ACC112 (cell line): ENCODE results near the gene MAD1L1.

Experiments used
- H2AFZ ChIP-seq: fragments of 200-600 bp; sonication (generic); one replicate; pipeline ENCODE4 v1.6.0; 2017; ENCODE audit warnings: antibody characterized with exemption, low read length; ENCODE audit not compliant: unreplicated experiment
- H3K27ac ChIP-seq: fragments of 200-600 bp; sonication (generic); 2 replicates; pipeline ENCODE4 v1.5.1; 2014; ENCODE audit warnings: low read depth, mild to moderate bottlenecking, antibody characterized with exemption, low read length, moderate library complexity
- H3K27me3 ChIP-seq: fragments of 200-600 bp; sonication (generic); 2 replicates; pipeline ENCODE4 v1.6.1; 2014; ENCODE audit warnings: mild to moderate bottlenecking, antibody characterized with exemption, low read length, moderate library complexity, mixed read lengths; ENCODE audit not compliant: insufficient read depth
- H3K36me3 ChIP-seq: fragments of 200-600 bp; sonication (generic); 2 replicates; pipeline ENCODE4 v1.6.1; 2016; ENCODE audit warnings: mild to moderate bottlenecking, antibody characterized with exemption, low read length, moderate library complexity, mixed read lengths; ENCODE audit not compliant: insufficient read depth
- H3K4me1 ChIP-seq: fragments of 200-600 bp; sonication (generic); one replicate; pipeline ENCODE4 v1.6.1; 2016; ENCODE audit warnings: low read length, mixed read lengths; ENCODE audit not compliant: insufficient read depth, unreplicated experiment, control insufficient read depth
- H3K4me3 ChIP-seq: fragments of 200-600 bp; sonication (generic); 2 replicates; pipeline ENCODE4 v1.5.1; 2014; ENCODE audit warnings: mild to moderate bottlenecking, low read depth, low read length
- H3K79me2 ChIP-seq: fragments of 200-600 bp; sonication (generic); one replicate; pipeline ENCODE4 v1.6.0; 2016; ENCODE audit warnings: low read length; ENCODE audit not compliant: control insufficient read depth, unreplicated experiment, insufficient read depth

The MAD1L1 gene

GRCh38 chr7:1787241-1787640 lies 445.5 kb downstream of the MAD1L1 start:
- Histone ChIP-seq H2AFZ (no peak overlapping the region), H3K4me1 (no peaks in the 10 kb centered on the region), H3K79me2 (no peaks in the 10 kb centered on the region), H3K27ac (no peak overlapping the region), H3K27me3 (no peaks in the 10 kb centered on the region), H3K4me3 (no peak overlapping the region), H3K36me3 (no peaks in the 10 kb centered on the region)

- Histone ChIP-seq H3K27me3 (no peaks in the 10 kb centered on the region), H3K79me2 (no peaks in the 10 kb centered on the region), H3K4me1 (no peaks in the 10 kb centered on the region), H3K36me3 (no peaks in the 10 kb centered on the region), H3K27ac (no peak overlapping the region), H2AFZ (no peak overlapping the region), H3K4me3 (no peak overlapping the region)
Measured at GRCh38 chr7:1785839-1786238, 446.9 kb downstream of the MAD1L1 start.

GRCh38 chr7:1781369-1781768 lies 451.4 kb downstream of the MAD1L1 start:
- H3K4me1 ChIP-seq, result no peaks in the 10 kb centered on the region
- H3K4me3 ChIP-seq, result no peak overlapping the region
- peaks cover 7% of the 10 kb centered on the region; the same call in 1 of the 2 replicates for H3K27me3 ChIP-seq
- H3K79me2 ChIP-seq, result no peaks in the 10 kb centered on the region
- no peak overlapping the region for H2AFZ ChIP-seq
- no peaks in the 10 kb centered on the region for H3K36me3 ChIP-seq
- H3K27ac ChIP-seq, result no peak overlapping the region

GRCh38 chr7:1779445-1779844 lies 453.3 kb downstream of the MAD1L1 start:
- H3K36me3 ChIP-seq, result no peaks in the 10 kb centered on the region
- H3K4me1 ChIP-seq, result no peaks in the 10 kb centered on the region
- H2AFZ ChIP-seq, result no peak overlapping the region
- H3K79me2 ChIP-seq, result no peaks in the 10 kb centered on the region
- no peak overlapping the region for H3K27ac ChIP-seq
- peaks cover 12% of the 10 kb centered on the region for H3K27me3 ChIP-seq
- H3K4me3 ChIP-seq, result no peak overlapping the region

- H3K27me3 ChIP-seq, result peaks cover 12% of the 10 kb centered on the region
- no peaks in the 10 kb centered on the region for H3K79me2 ChIP-seq
- H3K36me3 ChIP-seq, result no peaks in the 10 kb centered on the region
- no peak overlapping the region for H3K27ac ChIP-seq
- H3K4me3 ChIP-seq, result no peak overlapping the region
- no peak overlapping the region for H2AFZ ChIP-seq
- H3K4me1 ChIP-seq, result no peaks in the 10 kb centered on the region
Measured at GRCh38 chr7:1777122-1777521, 455.6 kb downstream of the MAD1L1 start.

- no peak overlapping the region for H2AFZ ChIP-seq
- no peak overlapping the region for H3K4me3 ChIP-seq
- no peak overlapping the region for H3K27ac ChIP-seq
- peaks cover 12% of the 10 kb centered on the region for H3K27me3 ChIP-seq
- no peaks in the 10 kb centered on the region for H3K4me1 ChIP-seq
- no peaks in the 10 kb centered on the region for H3K79me2 ChIP-seq
- no peaks in the 10 kb centered on the region for H3K36me3 ChIP-seq
Measured at GRCh38 chr7:1775389-1775788, 457.4 kb downstream of the MAD1L1 start.

GRCh38 chr7:1770331-1770730 lies 462.4 kb downstream of the MAD1L1 start:
- Histone ChIP-seq H3K79me2 (no peaks in the 10 kb centered on the region), H3K27me3 (peaks cover 4% of the 10 kb centered on the region; the same call in 1 of the 2 replicates), H3K4me3 (no peak overlapping the region), H3K27ac (no peak overlapping the region), H3K36me3 (no peaks in the 10 kb centered on the region), H2AFZ (no peak overlapping the region), H3K4me1 (no peaks in the 10 kb centered on the region)

- Histone ChIP-seq H3K4me3 (no peak overlapping the region), H3K27me3 (no peaks in the 10 kb centered on the region), H3K79me2 (no peaks in the 10 kb centered on the region)
Measured at GRCh38 chr7:1769286-1770200, 463.2 kb downstream of the MAD1L1 start.

GRCh38 chr7:1768832-1769231 lies 463.9 kb downstream of the MAD1L1 start:
- no peak overlapping the region for H2AFZ ChIP-seq
- no peaks in the 10 kb centered on the region for H3K4me1 ChIP-seq
- no peaks in the 10 kb centered on the region for H3K36me3 ChIP-seq
- H3K27ac ChIP-seq, result no peak overlapping the region
- no peak overlapping the region for H3K4me3 ChIP-seq
- H3K27me3 ChIP-seq, result no peaks in the 10 kb centered on the region
- no peaks in the 10 kb centered on the region for H3K79me2 ChIP-seq

More at GRCh38 chr7:1769286-1770200, 463.2 kb downstream of the MAD1L1 start:
- no peak overlapping the region for H3K27ac ChIP-seq
- H3K4me1 ChIP-seq, result no peaks in the 10 kb centered on the region
- H2AFZ ChIP-seq, result no peak overlapping the region
- H3K36me3 ChIP-seq, result no peaks in the 10 kb centered on the region

- Histone ChIP-seq H3K27ac (no peak overlapping the region), H3K4me3 (no peak overlapping the region), H3K79me2 (no peaks in the 10 kb centered on the region), H3K4me1 (no peaks in the 10 kb centered on the region), H3K36me3 (no peaks in the 10 kb centered on the region), H3K27me3 (no peaks in the 10 kb centered on the region), H2AFZ (no peak overlapping the region)
Measured at GRCh38 chr7:1767524-1767923, 465.2 kb downstream of the MAD1L1 start.
